ENCODE results near the gene IQSEC1.

IQSEC1 gene

DNA sequence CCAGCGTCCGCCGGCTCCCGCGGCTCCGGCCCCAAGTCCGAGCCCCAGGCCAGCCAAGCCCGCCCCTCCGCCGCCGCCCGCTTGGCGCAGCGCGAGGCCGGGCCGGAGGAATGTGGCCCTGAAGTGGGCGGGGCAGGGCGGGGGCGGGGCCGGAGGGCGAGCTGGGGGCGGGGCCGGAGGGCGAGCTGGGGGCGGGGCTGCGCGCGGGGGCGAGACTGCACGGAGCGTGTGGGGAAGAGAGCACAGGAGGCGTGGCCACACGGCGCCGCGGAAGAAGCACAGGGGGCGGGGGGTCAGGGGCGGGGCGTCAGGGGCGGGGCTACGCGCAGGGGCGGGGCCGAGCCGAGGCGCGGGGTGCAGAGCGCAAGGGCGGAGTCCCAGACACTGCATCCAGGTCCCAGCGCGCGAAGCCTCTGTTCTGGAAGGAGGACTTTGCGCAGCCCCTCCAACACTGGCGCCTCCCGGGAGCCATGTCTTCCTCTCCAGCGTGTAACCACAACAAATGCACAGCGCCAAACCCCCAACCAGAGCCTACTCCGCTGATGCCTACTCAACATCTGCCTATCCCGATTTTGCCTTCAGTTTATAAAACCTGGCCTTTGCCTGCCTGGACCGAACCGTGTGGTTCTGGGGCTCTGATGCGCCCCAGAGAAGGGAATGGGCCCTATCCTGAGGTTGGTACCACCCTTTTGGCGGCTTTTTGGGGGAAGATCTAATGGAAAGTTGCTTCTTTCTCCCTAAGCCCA lies 105.5 kb downstream of the IQSEC1 start:
- peak; percentile 57 for DNase-seq (ENCODE audit: low spot score)

DNA sequence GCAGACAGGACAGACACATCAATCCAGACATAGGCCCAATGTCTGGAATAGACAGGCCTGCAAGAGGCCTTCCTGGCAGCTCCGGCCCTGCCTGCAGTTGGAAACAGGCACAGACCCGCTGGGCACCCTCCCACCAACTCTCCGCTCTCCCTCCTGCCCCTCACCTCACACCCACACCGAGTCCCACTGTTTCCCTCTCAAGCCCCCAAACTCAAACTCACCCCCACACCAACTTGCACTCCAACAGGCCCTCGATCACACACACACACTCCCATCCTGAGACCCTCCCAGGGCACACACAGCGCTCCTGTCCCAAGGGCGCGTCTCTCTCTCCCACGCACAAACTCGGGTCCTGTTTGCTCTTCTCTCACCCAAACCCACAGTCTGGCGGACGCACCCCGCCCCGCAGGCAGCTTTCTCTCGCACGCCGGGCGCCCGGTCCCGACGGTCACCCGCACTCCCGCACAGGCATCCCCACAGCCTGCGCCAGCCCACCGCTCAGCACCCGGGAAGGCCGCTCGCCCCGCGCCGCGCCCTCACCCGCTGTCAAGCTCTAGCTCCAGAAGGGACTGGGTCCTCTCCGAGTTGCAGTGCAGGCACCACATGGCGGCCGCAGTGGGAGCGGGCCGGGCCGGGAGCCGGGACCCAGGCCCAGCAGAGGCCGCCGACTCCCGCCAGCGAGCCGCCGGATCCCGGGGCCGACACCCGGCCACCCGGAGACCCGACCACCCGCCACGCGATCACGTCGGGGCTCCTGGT lies 106.2 kb downstream of the IQSEC1 start:
- no peak for DNase-seq (ENCODE audit: low spot score)

DNA sequence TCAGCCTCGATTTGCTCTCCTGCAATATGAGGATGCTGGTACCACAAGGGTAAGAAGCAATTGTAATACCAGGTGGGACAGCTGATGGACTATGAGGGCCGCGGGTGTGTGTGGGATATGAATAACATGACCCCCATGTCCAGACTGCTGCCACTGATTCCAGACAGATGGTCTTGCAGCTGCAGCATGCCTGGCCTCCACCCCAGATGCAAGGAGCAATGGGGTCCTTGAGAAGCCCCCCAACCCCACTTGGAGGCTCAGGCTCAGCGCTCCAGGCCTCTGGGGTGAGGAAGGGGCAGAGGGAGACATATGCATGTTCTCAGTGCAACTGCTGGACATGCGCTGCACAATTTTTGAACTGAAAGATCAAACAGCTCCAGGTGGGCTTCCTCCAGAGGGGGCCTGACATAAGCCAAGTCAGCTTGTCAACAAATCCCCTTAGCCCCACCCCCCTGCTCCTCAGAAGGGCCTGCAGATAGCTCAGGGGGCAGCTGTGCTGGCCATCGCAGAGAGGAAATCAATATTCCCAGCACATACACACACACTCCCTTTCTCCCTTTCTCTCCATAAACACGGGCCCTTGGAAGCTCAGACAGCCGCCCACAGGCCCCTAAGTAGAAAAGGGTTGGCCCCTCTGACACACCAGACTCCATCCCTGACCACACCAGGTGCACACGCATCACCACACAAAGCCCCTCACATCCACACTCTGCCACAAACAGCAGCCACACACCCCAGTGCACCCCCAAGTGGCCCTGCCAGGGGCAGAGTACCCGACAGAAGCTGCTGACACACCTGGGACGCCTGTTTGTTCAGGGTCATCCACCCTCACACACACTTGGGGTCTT lies 107.0 kb downstream of the IQSEC1 start:
- DNase-seq (ENCODE audit: low spot score), result no peak

GRCh38 chr3:12964711-12965612 lies 108.3 kb downstream of the IQSEC1 start:
- DNase-seq (ENCODE audit: low spot score), result no peak

GRCh38 chr3:12963922-12964701 lies 109.1 kb downstream of the IQSEC1 start:
- DNase-seq (ENCODE audit: low spot score), result peak; percentile 67

DNA sequence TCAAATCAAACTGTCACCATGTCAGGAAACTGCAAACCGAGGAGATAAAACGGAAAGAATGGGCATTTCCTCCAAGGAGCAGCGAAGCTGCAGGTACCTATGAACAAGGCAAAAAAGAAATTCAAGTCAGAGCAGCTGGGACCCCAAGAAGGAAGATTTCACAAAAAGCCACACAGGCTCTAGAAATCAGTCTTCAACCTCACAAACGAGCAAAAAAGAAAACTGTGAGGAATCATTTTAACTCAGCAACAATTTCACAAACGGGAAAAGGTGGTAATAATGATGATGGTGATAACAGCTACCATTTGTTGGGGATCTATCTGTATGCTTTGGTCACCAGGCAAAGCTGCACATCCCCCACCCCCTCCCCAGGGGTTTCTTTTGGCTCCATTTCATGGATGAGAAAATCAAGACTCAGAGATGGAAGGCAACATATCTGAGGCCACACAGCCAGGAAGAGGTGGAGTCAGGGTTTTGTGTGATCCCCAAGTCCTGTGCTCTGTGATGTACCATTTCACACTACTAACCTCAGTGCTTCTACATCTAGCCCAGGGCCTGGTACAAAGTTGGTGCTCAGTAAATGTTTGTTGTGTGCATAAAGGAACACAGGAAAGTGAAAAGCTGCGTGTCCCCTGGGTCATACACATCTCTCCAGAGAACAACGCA lies 109.9 kb downstream of the IQSEC1 start:
- DNase-seq (ENCODE audit: low spot score), result no peak

DNA sequence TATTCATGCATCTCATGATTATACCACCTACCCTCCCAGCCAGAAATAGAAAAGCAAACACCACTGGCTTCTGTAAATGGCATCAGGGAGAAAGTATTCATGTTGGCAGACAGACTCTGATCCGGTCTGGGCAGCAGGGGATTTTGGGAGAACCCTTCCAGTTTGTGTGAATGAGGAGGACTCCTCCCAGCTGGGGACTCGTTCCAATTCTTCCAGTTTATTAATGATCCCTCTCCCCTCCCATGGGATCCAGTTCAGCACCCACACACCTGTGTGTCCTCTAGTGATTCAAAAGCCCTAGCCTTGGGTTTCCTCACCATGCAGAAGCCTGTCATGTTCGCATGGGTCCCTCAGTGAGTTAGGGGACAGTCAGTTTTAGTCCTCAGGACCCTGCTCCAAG lies 110.9 kb downstream of the IQSEC1 start:
- no peak for DNase-seq (ENCODE audit: low spot score)

DNA sequence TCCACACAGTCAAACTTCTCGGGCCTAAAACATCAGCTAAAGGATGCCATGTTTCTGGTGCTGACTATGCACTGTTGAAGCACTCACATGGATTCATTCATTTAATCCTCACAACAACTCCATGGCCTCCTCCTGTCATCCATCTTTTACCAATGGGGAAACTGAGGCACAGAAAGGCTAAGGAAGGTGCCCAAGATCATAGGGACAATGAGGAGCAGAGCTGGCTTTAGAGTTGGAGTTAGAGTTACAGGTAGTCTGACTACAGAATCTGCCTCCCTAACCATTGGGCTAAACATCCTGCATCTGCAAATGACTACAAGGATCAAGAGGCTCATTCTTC lies 111.6 kb downstream of the IQSEC1 start:
- DNase-seq (ENCODE audit: low spot score), result no peak

GRCh38 chr3:12961007-12961696 lies 112.1 kb downstream of the IQSEC1 start:
- no peak for DNase-seq (ENCODE audit: low spot score)

DNA sequence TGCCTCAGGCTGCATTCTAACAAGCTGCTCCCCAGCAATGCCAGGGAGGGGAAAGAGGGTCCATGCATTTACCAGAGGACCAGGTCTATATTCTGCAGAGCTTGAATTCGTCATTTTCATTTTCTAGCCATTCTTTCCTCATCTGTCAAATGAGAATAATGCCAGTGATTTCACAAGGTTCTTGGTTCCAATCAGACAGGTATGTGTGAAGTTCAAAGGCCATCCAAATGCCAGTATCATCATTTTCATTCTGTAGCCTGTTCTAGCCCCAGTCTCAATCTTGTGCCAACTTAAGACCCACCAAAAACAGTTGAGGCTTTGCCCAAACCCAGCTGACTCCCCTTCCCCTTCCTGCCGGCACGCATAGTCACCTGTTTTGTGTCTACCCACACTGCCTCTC lies 112.7 kb downstream of the IQSEC1 start:
- no peak for DNase-seq (ENCODE audit: low spot score)

- DNase-seq (ENCODE audit: low spot score), result no peak
These were observed 113.3 kb downstream of the IQSEC1 start for GRCh38 chr3:12959838-12960378.

GRCh38 chr3:12959410-12959809 lies 113.8 kb downstream of the IQSEC1 start:
- no peak for DNase-seq (ENCODE audit: low spot score)

DNA sequence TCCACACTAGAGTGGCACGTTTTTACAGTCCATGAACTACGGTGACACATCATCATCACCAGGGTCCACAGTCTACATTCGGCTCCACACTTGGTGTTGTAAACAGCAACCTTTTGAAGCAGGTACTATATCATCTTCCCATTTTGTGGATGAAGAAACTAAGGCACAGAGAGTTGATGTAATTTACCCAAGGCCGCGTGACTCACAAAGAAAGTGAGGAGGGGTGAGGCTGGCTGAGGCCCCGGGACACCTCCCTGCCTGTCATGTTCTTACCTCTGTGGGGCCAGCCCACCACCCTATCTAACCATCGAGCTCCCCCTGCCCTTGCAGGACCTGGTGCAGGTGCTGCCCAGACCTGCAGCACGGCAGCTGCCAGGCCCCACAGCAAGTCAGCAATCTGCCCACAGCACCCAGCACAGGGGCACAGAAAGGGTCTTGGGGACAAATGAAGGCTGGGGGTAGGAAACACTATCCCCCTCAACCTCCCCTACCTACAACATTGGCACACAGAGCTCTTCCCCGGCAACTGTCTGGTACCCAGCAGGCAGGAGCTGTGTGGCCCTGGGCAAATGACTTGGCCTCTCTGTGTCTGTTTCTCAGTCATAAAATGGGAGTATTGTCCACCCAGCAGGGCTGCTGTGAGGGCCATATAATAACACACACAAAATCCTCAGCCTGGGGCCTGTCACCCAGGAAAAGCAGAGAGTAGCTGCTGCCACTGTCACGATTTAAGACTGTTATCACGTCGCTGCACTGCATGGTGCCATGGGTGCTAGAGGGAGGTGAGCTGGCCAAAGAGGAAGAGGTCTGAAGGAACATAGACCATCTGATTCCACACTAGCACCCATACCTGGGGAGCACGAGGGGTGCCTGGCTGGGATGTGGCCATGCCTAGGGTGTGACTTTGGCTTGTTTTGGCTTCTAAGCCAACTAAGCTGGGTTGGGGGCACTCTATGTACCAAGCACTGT lies 115.1 kb downstream of the IQSEC1 start:
- DNase-seq (ENCODE audit: low spot score), result no peak

GRCh38 chr3:12957339-12957738 lies 115.9 kb downstream of the IQSEC1 start:
- no peak for DNase-seq (ENCODE audit: low spot score)

DNA sequence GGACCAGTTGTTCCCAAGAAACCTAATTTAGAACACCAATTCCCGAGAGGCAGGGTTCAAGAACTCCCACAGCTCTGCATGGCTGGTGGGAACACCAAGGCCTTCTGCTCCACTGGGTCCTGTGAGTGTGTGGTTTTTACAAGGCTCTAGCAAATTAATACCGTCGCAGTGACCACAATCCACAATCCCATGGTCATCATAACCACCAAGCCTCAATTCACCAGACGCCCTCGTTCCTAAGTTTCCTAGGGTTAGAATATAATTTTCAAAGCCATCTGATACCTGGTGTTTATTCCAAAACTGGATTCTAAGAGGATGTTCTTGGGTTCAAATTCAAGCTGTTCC lies 116.9 kb downstream of the IQSEC1 start:
- DNase-seq (ENCODE audit: low spot score), result no peak

- no peak for DNase-seq (ENCODE audit: low spot score)
These were observed 117.4 kb downstream of the IQSEC1 start for GRCh38 chr3:12955651-12956315.

- DNase-seq (ENCODE audit: low spot score), result no peak
These were observed 118.2 kb downstream of the IQSEC1 start for GRCh38 chr3:12954891-12955650.

Measured in cerebellar cortex (tissue), 1 donor.